SU-DHL-6 (cell line): Measurements from ENCODE around the gene ANKRD28.

Experiments
- H2AFZ ChIP-seq: fragments of 200-600 bp; sonication (generic); 2 replicates; pipeline ENCODE4 v1.6.1; 2014; ENCODE audit warnings: low read depth, mild to moderate bottlenecking, moderate library complexity, mixed read lengths, antibody characterized with exemption, low read length; ENCODE audit not compliant: severe bottlenecking
- H3F3A ChIP-seq: fragments of 200-600 bp; shearing (Covaris generic); 2 replicates; pipeline ENCODE4 v1.6.0; 2016; ENCODE audit warnings: antibody characterized with exemption, mild to moderate bottlenecking; ENCODE audit not compliant: insufficient read depth
- H3K27ac ChIP-seq: fragments of 200-600 bp; sonication (generic); 2 replicates; pipeline ENCODE4 v1.5.1; 2016; ENCODE audit warnings: low read depth, mild to moderate bottlenecking, low read length, moderate library complexity, mixed read lengths
- H3K27me3 ChIP-seq: fragments of 200-600 bp; sonication (generic), shearing (Covaris generic); 2 replicates; pipeline ENCODE4 v1.6.0; 2014; ENCODE audit warnings: mild to moderate bottlenecking, low read length
- H3K36me3 ChIP-seq: fragments of 200-600 bp; sonication (generic); 2 replicates; pipeline ENCODE4 v1.6.1; 2014; ENCODE audit warnings: mild to moderate bottlenecking, low read length, mixed read lengths
- H3K4me2 ChIP-seq: fragments of 300-600, 200-600 bp; shearing (Covaris generic), sonication (generic); 2 replicates; pipeline ENCODE4 v1.6.0; 2014; ENCODE audit warnings: low read length, low read depth, mild to moderate bottlenecking; ENCODE audit not compliant: poor library complexity, severe bottlenecking
- H3K4me3 ChIP-seq: fragments of 200-600 bp; sonication (generic); 2 replicates; pipeline ENCODE4 v1.5.1; 2014; ENCODE audit warnings: antibody characterized with exemption, low read length, mild to moderate bottlenecking, mixed read lengths; ENCODE audit not compliant: insufficient read depth, poor library complexity, severe bottlenecking
- H3K79me2 ChIP-seq: fragments of 200-600 bp; sonication (generic); 2 replicates; pipeline ENCODE4 v1.6.1; 2014; ENCODE audit warnings: mild to moderate bottlenecking, low read length, moderate library complexity; ENCODE audit not compliant: insufficient read depth
- H3K9ac ChIP-seq: fragments of 200-600 bp; sonication (generic); 2 replicates; pipeline ENCODE4 v1.7.0; 2014; ENCODE audit warnings: mild to moderate bottlenecking, low read length
- H3K9me2 ChIP-seq: fragments of 200-600 bp; sonication (generic); replicated peaks from 2 replicates; pipeline ENCODE4 v1.6.1; 2014; ENCODE audit warnings: low read length; ENCODE audit not compliant: insufficient read depth
- H3K9me3 ChIP-seq: fragments of 200-600 bp; sonication (generic); 2 replicates; pipeline ENCODE4 v1.6.1; 2014; ENCODE audit warnings: low read length, mixed read lengths; ENCODE audit not compliant: insufficient read depth
- H4K20me1 ChIP-seq: fragments of 200-600 bp; sonication (generic); 2 replicates; pipeline ENCODE4 v1.6.1; 2014; ENCODE audit warnings: low read depth, mild to moderate bottlenecking, antibody characterized with exemption, low read length, moderate library complexity, mixed read lengths
- EZH2phosphoT487 ChIP-seq: fragments of 200-600 bp; sonication (generic), shearing (Covaris generic); conservative IDR thresholded peaks from 2 replicates; pipeline ENCODE4 v1.6.1; 2018; ENCODE audit warnings: mild to moderate bottlenecking, antibody characterized with exemption, low read length, moderate library complexity, mixed read lengths
- TF ChIP-seq, protein P1 (sequence below): fragments of 200-600 bp; sonication (generic); IDR thresholded peaks from one replicate; pipeline ENCODE4 v1.5.1; 2017; ENCODE audit warnings: antibody characterized with exemption, mild to moderate bottlenecking, low read length, moderate library complexity; ENCODE audit not compliant: insufficient read depth, poor library complexity, severe bottlenecking

The ANKRD28 gene

DNA sequence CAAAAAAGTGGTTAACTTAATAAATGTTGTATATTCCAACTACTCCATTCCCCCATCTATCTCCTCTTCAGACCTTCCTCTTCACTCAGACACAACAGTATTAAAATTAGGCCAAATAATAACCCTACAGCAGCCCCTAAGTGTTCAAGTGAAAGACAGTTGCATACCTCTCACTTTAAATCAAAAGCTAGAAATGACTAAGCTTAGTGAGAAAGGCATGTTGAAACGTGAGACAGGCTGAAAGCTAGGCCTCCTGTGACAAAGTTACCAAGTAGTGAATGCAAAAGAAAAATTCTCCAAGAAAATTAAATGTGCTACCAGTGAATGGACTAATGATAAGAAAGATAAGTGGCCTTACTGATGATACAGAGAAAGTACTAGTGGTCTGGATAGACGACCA, 71.7 kb downstream of the ANKRD28 start:
- no peak overlapping the region for H3K4me3 ChIP-seq
- H3K27me3 ChIP-seq, result no peaks in the 10 kb centered on the region
- H3K9me2 ChIP-seq, result no peaks in the 10 kb centered on the region
- H3K27ac ChIP-seq, result no peak overlapping the region
- H3K79me2 ChIP-seq, result no peaks in the 10 kb centered on the region
- H3K4me2 ChIP-seq, result no peak overlapping the region
- peaks cover 7% of the 10 kb centered on the region; the same call in 1 of the 2 replicates for H3K36me3 ChIP-seq
- no peaks in the 10 kb centered on the region for H4K20me1 ChIP-seq
- H2AFZ ChIP-seq, result no peak overlapping the region
- TF ChIP-seq, protein P1, sequence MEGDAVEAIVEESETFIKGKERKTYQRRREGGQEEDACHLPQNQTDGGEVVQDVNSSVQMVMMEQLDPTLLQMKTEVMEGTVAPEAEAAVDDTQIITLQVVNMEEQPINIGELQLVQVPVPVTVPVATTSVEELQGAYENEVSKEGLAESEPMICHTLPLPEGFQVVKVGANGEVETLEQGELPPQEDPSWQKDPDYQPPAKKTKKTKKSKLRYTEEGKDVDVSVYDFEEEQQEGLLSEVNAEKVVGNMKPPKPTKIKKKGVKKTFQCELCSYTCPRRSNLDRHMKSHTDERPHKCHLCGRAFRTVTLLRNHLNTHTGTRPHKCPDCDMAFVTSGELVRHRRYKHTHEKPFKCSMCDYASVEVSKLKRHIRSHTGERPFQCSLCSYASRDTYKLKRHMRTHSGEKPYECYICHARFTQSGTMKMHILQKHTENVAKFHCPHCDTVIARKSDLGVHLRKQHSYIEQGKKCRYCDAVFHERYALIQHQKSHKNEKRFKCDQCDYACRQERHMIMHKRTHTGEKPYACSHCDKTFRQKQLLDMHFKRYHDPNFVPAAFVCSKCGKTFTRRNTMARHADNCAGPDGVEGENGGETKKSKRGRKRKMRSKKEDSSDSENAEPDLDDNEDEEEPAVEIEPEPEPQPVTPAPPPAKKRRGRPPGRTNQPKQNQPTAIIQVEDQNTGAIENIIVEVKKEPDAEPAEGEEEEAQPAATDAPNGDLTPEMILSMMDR, result no peak
- no peak for TF ChIP-seq EZH2phosphoT487
- no peaks in the 10 kb centered on the region for H3K9me3 ChIP-seq
- H3F3A ChIP-seq, result no peaks in the 10 kb centered on the region
- no peak overlapping the region for H3K9ac ChIP-seq

DNA sequence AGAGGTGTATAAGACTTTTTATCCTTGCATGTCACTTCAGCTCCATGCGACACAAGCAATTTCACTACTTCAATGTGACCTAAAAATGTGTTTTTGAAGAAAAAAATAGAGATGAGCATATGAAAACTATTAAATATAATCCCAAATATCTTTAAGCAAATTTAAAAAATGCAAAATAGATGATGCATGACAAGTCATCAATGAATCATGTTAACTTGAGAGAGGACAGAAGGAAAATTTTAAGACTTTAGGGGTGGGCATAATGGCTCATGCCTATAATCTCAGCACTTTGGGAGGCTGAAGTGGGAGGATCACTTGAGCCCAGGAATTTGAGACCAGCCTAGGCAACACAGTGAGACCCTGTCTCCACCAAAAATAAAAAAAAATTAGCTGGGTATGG, 73.3 kb downstream of the ANKRD28 start:
- Histone ChIP-seq H3K9ac (no peak overlapping the region), H3F3A (no peaks in the 10 kb centered on the region), H3K79me2 (no peaks in the 10 kb centered on the region), H3K9me2 (no peaks in the 10 kb centered on the region), H3K4me3 (no peak overlapping the region), H3K9me3 (no peaks in the 10 kb centered on the region), H3K27ac (no peak overlapping the region), H3K36me3 (peaks cover 13% of the 10 kb centered on the region; the same call in 1 of the 2 replicates), H4K20me1 (no peaks in the 10 kb centered on the region), H2AFZ (no peak overlapping the region), H3K27me3 (no peaks in the 10 kb centered on the region), H3K4me2 (no peak overlapping the region)
- no peak for TF ChIP-seq EZH2phosphoT487
- TF ChIP-seq, protein P1, result no peak

DNA sequence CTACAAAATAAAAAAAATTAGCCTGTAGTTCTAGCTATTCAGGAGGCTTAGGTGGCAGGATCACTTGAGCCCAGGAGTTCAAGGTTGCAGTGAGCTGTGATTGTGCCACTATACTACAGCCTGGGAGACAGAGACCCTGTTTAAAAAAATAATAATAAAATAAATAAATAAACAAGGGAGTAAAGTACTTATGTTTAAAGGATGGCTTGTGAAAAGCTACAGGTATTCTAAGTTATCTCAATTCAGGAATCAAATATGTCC, 74.2 kb downstream of the ANKRD28 start:
- Histone ChIP-seq H3F3A (no peaks in the 10 kb centered on the region), H3K27me3 (no peaks in the 10 kb centered on the region), H3K4me2 (no peak overlapping the region), H3K9ac (no peak overlapping the region), H3K36me3 (peaks cover 13% of the 10 kb centered on the region; the same call in 1 of the 2 replicates), H3K9me2 (no peaks in the 10 kb centered on the region), H3K4me3 (no peak overlapping the region), H3K27ac (no peak overlapping the region), H3K79me2 (no peaks in the 10 kb centered on the region), H2AFZ (no peak overlapping the region), H4K20me1 (no peaks in the 10 kb centered on the region), H3K9me3 (no peaks in the 10 kb centered on the region)
- TF ChIP-seq, protein P1, result no peak
- no peak for TF ChIP-seq EZH2phosphoT487
